NCI-H1105 (cell line): ENCODE results near the gene FAM240B.

Source experiments
- DNase-seq: peaks from one replicate; lab custom pipeline; 2025; lab: John Stamatoyannopoulos, UW

Gene FAM240B

GRCh38 chr9:38720083-38720745, at the start of gene FAM240B:
FAM240B (minus strand) TSS chr9:38720133; CDS start chr9:38703999, 16,134 bp downstream.
- no peak for DNase-seq

DNA sequence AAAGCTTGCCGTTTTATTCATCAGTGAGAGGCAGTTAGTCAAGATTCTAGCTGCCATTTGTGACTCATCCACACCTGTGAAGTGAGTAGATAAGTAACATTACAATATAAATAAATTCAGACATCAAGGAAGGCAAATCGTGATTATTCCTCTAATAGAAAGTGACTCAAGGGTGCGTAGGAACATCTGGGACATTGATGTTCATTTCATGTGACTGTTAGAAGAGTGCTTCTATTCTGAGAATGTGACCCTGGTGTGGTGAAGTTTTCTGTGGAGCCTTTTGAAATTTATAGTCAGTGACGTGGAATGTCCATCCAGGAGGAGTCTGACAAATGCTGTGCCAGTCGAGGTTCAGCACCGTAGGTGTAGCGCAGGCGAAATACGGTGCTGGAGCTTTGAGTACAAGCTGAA, 48.4 kb upstream of the FAM240B start:
- no peak for DNase-seq

DNA sequence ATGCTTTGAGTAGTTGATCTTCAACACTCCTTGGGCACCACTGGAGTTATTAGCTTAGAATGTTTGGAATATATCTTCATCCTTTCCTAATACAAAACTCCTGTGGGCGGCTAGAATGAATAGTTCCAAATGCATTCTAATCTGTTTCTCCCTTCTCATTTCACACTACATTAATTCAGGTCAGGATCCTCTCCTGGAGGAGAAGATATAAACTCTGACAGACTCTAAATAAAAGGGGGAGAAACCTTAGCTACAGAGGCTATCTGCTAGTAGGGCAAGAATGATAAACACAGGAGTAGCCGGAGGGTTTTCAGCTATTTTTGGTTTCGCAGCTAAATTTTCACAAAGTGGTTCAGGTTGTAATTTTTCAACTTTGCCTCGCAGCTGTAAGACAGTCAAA, 45.2 kb upstream of the FAM240B start:
- DNase-seq, result no peak

DNA sequence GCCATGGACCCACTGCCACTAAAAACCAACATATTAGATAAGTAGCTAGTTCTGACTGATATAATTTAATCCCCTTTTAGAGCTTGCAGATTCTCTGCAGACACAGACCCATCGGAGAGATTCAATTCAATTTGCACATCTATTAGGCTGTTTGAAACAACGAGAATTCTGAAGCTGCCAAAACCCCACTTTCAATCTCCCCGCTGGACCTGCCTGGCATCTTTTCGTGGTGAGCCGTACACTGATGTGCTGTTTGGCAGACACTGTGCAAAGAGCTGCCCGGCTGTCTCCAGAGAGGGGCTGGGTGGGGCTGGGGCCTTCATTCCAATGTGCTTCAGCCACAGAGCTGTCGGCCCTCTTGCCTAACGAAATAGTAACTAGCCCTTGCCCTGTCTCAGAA, 42.1 kb upstream of the FAM240B start:
- DNase-seq, result no peak

DNA sequence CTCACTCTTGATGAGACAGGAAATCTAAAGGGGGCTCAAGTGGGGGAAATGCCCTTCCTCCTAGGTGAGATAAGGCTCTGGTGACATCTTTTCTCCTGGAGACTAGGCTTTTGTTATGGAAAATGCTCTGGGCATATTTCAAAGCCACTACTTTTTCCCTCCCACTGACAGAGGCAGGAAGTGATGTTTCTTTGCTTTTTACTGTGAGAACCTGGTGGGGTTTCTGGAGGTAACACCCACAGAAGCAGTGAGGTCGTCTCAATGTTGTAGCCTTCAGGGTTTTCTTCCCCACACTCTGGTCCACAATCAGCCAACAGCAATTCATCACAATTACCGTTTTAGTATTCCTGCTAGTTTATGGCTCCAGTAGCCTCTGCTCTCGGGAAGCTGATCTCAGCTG, 41.4 kb upstream of the FAM240B start:
- DNase-seq, result no peak

- DNase-seq, result no peak
Measured at GRCh38 chr9:38756702-38757101, 36.8 kb upstream of the FAM240B start.

DNA sequence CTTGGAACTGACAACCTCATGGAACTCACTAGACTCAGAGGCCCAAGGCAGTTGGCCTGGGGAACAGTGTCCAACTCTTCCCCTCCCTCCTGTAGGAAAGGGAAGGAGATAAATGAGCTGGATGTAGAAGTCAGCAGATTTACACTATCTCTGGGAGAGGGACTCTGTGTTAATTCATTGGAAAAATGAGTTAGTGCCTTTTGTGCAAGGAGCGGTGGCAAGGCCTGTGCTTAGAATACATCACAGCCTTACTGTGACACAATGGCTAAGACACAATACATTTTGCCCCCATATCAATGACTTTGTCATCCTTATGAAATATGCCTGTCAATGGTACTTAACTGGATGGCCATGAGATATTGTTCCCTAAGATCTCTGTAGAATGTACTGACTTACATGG, 28.0 kb upstream of the FAM240B start:
- no peak for DNase-seq

DNA sequence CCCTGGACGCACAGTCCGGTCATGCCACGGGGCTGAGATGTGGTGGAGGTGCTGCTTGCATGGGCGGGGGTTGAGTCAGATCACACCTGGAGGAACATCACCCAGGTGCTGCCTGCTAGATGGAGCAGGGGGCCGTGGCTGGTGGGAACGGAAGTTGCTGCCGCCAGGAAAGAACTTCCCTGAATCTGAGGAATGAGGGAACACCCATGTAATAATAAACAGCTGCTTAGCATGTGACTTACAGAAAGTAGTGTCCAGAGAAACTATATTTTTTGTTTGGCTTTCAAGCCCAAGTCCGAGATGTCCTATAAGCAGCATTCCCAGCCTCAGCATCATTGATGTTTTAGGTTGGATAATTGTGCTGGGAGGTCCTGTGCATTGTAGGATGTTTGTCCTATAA, 27.1 kb upstream of the FAM240B start:
- no peak for DNase-seq

DNA sequence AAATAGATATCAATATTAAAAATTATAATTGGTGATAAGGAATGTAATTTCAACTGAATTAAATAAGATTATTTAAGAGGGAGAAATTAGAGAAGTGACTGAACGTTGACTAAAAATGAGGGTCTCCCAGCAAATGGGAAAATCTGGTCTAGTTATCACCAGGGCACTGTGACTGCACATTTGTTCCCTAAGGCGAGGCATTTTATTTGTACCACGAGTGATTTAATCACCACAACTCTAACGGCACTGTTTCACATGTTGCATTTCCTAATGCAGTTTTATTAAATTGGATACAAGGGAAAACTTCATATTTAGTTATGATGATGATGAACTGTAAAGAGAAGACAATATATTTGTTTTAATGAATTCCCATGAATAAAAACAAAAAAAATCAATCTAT, 26.4 kb upstream of the FAM240B start:
- no peak for DNase-seq

DNA sequence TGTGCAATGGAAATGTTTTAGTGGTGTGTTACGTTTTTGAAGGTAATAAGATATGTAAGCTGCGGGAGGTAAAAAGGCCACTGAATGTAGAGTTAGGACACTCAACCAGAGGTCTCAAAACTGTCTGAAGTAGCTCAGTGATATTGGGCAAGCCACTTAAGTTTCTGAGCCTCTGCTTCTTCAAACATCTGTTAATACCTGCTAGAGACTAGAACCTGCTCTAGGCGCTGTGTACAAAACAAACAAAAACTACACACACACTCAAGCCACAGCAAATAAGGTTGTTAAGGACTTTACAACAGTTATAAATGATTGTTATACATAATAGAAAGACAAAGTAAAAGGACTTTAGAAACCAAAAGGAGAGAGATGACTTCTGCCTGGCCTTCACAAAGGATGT, 24.6 kb upstream of the FAM240B start:
- no peak for DNase-seq

GRCh38 chr9:38737246-38737645, 17.3 kb upstream of the FAM240B start:
- DNase-seq, result no peak

DNA sequence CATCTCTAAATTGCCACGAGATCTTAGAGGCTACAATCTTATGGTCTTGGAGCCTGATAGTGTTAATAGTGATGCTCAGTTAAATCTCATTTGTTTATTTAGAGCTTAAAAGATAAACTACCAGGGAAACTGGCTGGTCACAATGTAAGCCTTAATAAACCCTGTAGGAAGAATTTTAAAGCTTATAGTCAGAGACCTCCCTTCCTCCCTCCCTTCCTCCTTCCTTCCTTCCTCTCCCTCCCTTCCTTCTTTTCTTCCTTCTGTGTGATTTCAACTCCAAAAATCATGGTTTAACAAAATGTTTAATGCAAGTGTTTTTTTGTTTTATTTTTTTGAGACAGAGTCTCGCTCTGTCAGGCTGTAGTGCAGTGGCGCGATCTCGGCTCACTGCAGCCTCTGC, 14.9 kb upstream of the FAM240B start:
- no peak for DNase-seq

- DNase-seq, result no peak
Measured at GRCh38 chr9:38733503-38733902, 13.6 kb upstream of the FAM240B start.

GRCh38 chr9:38732885-38733284, 13.0 kb upstream of the FAM240B start:
- DNase-seq, result no peak

GRCh38 chr9:38727497-38728001, 7.6 kb upstream of the FAM240B start:
- no peak for DNase-seq

- no peak for DNase-seq
Measured at GRCh38 chr9:38724754-38725153, 4.8 kb upstream of the FAM240B start.

DNA sequence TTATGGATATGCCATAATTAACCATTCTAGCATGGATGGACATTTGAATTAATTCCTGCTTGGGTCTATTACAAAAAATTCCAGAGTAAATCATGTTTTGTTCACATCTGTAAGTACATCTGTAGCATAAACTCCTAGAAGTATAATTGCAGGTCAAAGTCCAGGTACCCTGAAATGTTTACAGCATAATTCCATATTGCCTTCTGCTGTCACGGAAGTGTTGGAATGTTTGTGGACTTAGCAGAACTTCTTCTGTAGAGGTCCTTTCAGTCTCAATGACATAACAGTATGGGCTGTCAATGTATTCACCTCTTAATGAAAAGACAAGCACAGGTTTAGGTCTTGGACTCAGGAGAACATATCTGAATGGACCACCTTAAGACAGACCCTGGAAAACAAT, 1.8 kb downstream of the FAM240B start:
- DNase-seq, result no peak

DNA sequence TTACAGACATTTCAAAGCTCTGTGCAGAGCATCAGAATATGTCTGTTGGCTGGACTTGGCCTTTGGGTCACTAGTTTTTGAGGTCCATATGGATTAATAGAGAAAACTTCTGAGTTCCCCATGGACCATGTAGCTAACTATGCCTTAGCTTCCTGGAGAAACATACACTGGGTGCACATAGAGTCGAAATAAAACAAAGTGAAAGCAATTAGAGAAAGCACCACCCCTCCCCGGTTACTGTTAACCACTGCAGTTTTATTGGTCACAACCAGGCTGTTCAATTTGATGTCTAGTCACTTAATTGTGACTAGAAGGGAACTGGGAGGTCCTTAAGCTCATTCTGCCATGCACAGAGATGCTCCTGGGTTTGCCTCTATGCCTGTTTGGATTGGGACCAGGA, 4.2 kb downstream of the FAM240B start:
- DNase-seq, result no peak

GRCh38 chr9:38713426-38713825, 6.5 kb downstream of the FAM240B start:
- DNase-seq, result no peak

- DNase-seq, result no peak
Measured at GRCh38 chr9:38708759-38709158, 11.2 kb downstream of the FAM240B start.

GRCh38 chr9:38707885-38708637, 11.9 kb downstream of the FAM240B start:
- no peak for DNase-seq

GRCh38 chr9:38706493-38706892, 13.4 kb downstream of the FAM240B start:
- DNase-seq, result no peak

GRCh38 chr9:38705917-38706316, 14.0 kb downstream of the FAM240B start:
- no peak for DNase-seq

GRCh38 chr9:38700695-38701094, 19.2 kb downstream of the FAM240B start:
- DNase-seq, result no peak
